Left ventricle myocardium inferior (tissue), 1 donor: ENCODE measurements around the gene PRPF40B. TPM values are rescaled to one million over a fixed set of nuclear protein-coding genes. Genes with fewer than 3 reads are reported as not detected.

Source experiments
- DNase-seq: peaks from one replicate; pipeline ENCODE4 v3.0.0-alpha.2; 2020
- H3K27ac ChIP-seq: fragments of 200-600 bp; replicated peaks from 2 replicates; pipeline ENCODE4 v1.8.0; 2021
- H3K27me3 ChIP-seq: fragments of 200-600 bp; 2 replicates; pipeline ENCODE4 v1.8.0; 2021; ENCODE audit warnings: low read depth
- H3K36me3 ChIP-seq: fragments of 200-600 bp; 2 replicates; pipeline ENCODE4 v1.8.0; 2021
- H3K4me1 ChIP-seq: fragments of 200-600 bp; 2 replicates; pipeline ENCODE4 v1.8.0; 2021
- H3K4me3 ChIP-seq: fragments of 200-600 bp; 2 replicates; pipeline ENCODE4 v1.8.0; 2021; ENCODE audit warnings: mild to moderate bottlenecking, moderate library complexity
- H3K9me3 ChIP-seq: fragments of 200-600 bp; replicated peaks from 2 replicates; pipeline ENCODE4 v1.8.0; 2021
- CTCF ChIP-seq: fragments of 200-600 bp; IDR thresholded peaks from 2 replicates; pipeline ENCODE4 v1.8.0; 2021; ENCODE audit warnings: antibody characterized with exemption, mild to moderate bottlenecking, borderline replicate concordance
- intact Hi-C: fragments of 100-400 bp; cut with micrococcal nuclease; formaldehyde crosslinking; loops from one replicate; pipeline ENCODE4 v1.11.0; 2022
- total RNA-seq: library from RNA; stranded (reverse); fragmentation: NEBNext Ultra II Directional; extraction: Animal tissue kit (Norgen Biotek cat#: 25700); gene quantifications from one replicate; pipeline ENCODE4 v1.2.1, GENCODE V29; 2021
- donor health status: DM: no; HTN: yes; CAD: no; lungs with severe emphysema.

The PRPF40B gene
- total RNA-seq, 1 donor from 2014 or later, result 22.0 TPM

GRCh38 chr12:49645146-49646039 is 22.0 kb downstream of the PRPF40B start:
- intact Hi-C loops, result no loop called here
- DNase-seq, result no peak
- Histone ChIP-seq H3K27me3 (no peaks in the 10 kb centered on the region), H3K4me3 (no peak overlapping the region), H3K9me3 (no peaks in the 10 kb centered on the region), H3K4me1 (peaks cover 56% of the 10 kb centered on the region), H3K36me3 (peaks cover 81% of the 10 kb centered on the region), H3K27ac (peak overlapping the region; percentile 86)
- TF ChIP-seq CTCF, result no peak

- peaks cover 56% of the 10 kb centered on the region for H3K4me1 ChIP-seq
Observed at GRCh38 chr12:49646331-49646830, 23.0 kb downstream of the PRPF40B start.

GRCh38 chr12:49646871-49647654 is 23.7 kb downstream of the PRPF40B start:
- Histone ChIP-seq H3K36me3 (peaks cover 87% of the 10 kb centered on the region), H3K4me3 (peak overlapping the region; percentile 14), H3K27me3 (no peaks in the 10 kb centered on the region), H3K9me3 (no peaks in the 10 kb centered on the region), H3K4me1 (peaks cover 56% of the 10 kb centered on the region), H3K27ac (peak overlapping the region; percentile 86)
- no peak for TF ChIP-seq CTCF
- DNase-seq, result no peak
- intact Hi-C loops, result no loop called here

More at GRCh38 chr12:49646331-49646830, 23.0 kb downstream of the PRPF40B start:
- Histone ChIP-seq H3K9me3 (no peaks in the 10 kb centered on the region), H3K36me3 (peaks cover 86% of the 10 kb centered on the region), H3K27me3 (no peaks in the 10 kb centered on the region), H3K4me3 (no peak overlapping the region), H3K27ac (peak overlapping the region; percentile 86)
- TF ChIP-seq CTCF, result no peak
- intact Hi-C loops, result no loop called here
- no peak for DNase-seq

- intact Hi-C loops, result no loop called here
- Histone ChIP-seq H3K4me1 (peaks cover 59% of the 10 kb centered on the region), H3K27ac (peak overlapping the region; percentile 86), H3K27me3 (no peaks in the 10 kb centered on the region), H3K36me3 (peaks cover 87% of the 10 kb centered on the region), H3K4me3 (peak overlapping the region; percentile 14), H3K9me3 (no peaks in the 10 kb centered on the region)
- no peak for DNase-seq
- no peak for TF ChIP-seq CTCF
Observed at GRCh38 chr12:49647827-49648711, 24.7 kb downstream of the PRPF40B start.

- TF ChIP-seq CTCF, result no peak
- DNase-seq, result no peak
- no peaks in the 10 kb centered on the region for H3K27me3 ChIP-seq
- H3K9me3 ChIP-seq, result no peaks in the 10 kb centered on the region
- H3K36me3 ChIP-seq, result peaks cover 87% of the 10 kb centered on the region
- peak overlapping the region; percentile 86 for H3K27ac ChIP-seq
- no peak overlapping the region for H3K4me3 ChIP-seq
- intact Hi-C loops, result no loop called here
- peaks cover 62% of the 10 kb centered on the region for H3K4me1 ChIP-seq
Observed at GRCh38 chr12:49648712-49649003, 25.3 kb downstream of the PRPF40B start.
